Caco-2 (cell line): ENCODE data around the gene PSTPIP1. TPM values are rescaled to one million over a fixed set of nuclear protein-coding genes. Genes with fewer than 3 reads are reported as not detected.

Source experiments
- BruUV-seq: library from RNA; stranded (reverse); fragments of 400-500 nt; replicated peaks from 2 replicates; lab custom pipeline; 2021; lab: Mats Ljungman, UMichigan
- CTCF ChIA-PET: fragments of 300-600 bp; sonication (Branson Sonifier 250); formaldehyde crosslinking; loops from one replicate; lab custom pipeline; 2022; ENCODE audit warnings: antibody characterized with exemption; lab: Charles Lee
- POLR2A ChIA-PET: fragments of 300-600 bp; sonication (Branson Sonifier 250); formaldehyde crosslinking; loops from one replicate; lab custom pipeline; 2022; ENCODE audit warnings: antibody characterized with exemption; lab: Charles Lee
- DNase-seq, 2 experiments: peaks; one replicate each; pipeline versions ENCODE4 v3.0.0 to v3.0.0-alpha.2; 2020 to 2022
- H3K27me3 ChIP-seq: replicated peaks from 2 replicates; pipeline ENCODE4 v1.6.0; 2011; ENCODE audit warnings: low read length; ENCODE audit not compliant: control insufficient read depth, insufficient read depth
- H3K36me3 ChIP-seq: 2 replicates; pipeline ENCODE4 v1.5.1; 2011; ENCODE audit warnings: low read length; ENCODE audit not compliant: control insufficient read depth, insufficient read depth
- H3K4me1 ChIP-seq: fragments of 250-450 bp; sonication (Bioruptor Pico); 2 replicates; pipeline ENCODE4 v1.5.1; 2020; ENCODE audit warnings: mild to moderate bottlenecking
- H3K4me3 ChIP-seq: 2 replicates; pipeline ENCODE4 v1.5.1; 2011; ENCODE audit warnings: low read depth, mild to moderate bottlenecking, control low read depth, low read length
- H3K9me3 ChIP-seq: fragments of 250-450 bp; sonication (Bioruptor Pico); 2 replicates; pipeline ENCODE4 v1.5.1; 2020; ENCODE audit warnings: mild to moderate bottlenecking, moderate library complexity
- H3K27ac Mint-ChIP-seq: one replicate; pipeline ENCODE4 v1.8.0; 2022; ENCODE audit warnings: mixed read lengths; ENCODE audit not compliant: unreplicated experiment
- H3K27me3 Mint-ChIP-seq: one replicate; pipeline ENCODE4 v1.8.0; 2022; ENCODE audit warnings: mixed read lengths; ENCODE audit not compliant: insufficient read depth, unreplicated experiment
- H3K36me3 Mint-ChIP-seq: one replicate; pipeline ENCODE4 v1.8.0; 2022; ENCODE audit warnings: mild to moderate bottlenecking, mixed read lengths; ENCODE audit not compliant: insufficient read depth, unreplicated experiment
- H3K4me1 Mint-ChIP-seq: one replicate; pipeline ENCODE4 v1.8.0; 2022; ENCODE audit warnings: low read depth, mixed read lengths; ENCODE audit not compliant: unreplicated experiment
- H3K4me3 Mint-ChIP-seq: one replicate; pipeline ENCODE4 v1.8.0; 2022; ENCODE audit warnings: mild to moderate bottlenecking, moderate library complexity, mixed read lengths; ENCODE audit not compliant: unreplicated experiment
- H3K9me3 Mint-ChIP-seq: one replicate; pipeline ENCODE4 v1.8.0; 2022; ENCODE audit warnings: mixed read lengths; ENCODE audit not compliant: unreplicated experiment
- CTCF ChIP-seq, 2 experiments: fragments of 200-600 bp in 1 of 2; IDR thresholded peaks; 1 replicate in 1 of 2; 2 replicates in 1 of 2; pipeline versions ENCODE4 v1.5.1 to v1.8.0; 2011 to 2022; ENCODE audit warnings: antibody characterized with exemption in 1 of 2, control low read depth in 1 of 2, inconsistent platforms in 1 of 2, low read depth in 1 of 2, low read length in 1 of 2, mild to moderate bottlenecking in 1 of 2, moderate library complexity in 1 of 2; ENCODE audit not compliant: insufficient read depth in 1 of 2, severe bottlenecking in 1 of 2, unreplicated experiment in 1 of 2
- intact Hi-C: fragments of 100-400 bp; cut with micrococcal nuclease; formaldehyde crosslinking; loops from one replicate; pipeline ENCODE4 v1.10.0; 2022; ENCODE audit not compliant: unreplicated experiment
- total RNA-seq: library from RNA; stranded (reverse); gene quantifications from 2 replicates; pipeline ENCODE4 v1.2.3, GENCODE V29; 2022

Gene PSTPIP1
- total RNA-seq, 1 experiment from 2014 or later = not detected

GRCh38 chr15:77038312-77039216 lies 43.6 kb downstream of the PSTPIP1 start:
- Mint-ChIP-seq H3K27me3 (no peaks in the 10 kb centered on the region), H3K4me1 (peaks cover 13% of the 10 kb centered on the region), H3K9me3 (no peaks in the 10 kb centered on the region), H3K27ac (no peak overlapping the region), H3K36me3 (peaks cover 77% of the 10 kb centered on the region), H3K4me3 (no peak overlapping the region)
- CTCF ChIA-PET = no interaction called here
- Histone ChIP-seq H3K4me3 (no peak overlapping the region), H3K9me3 (no peaks in the 10 kb centered on the region), H3K4me1 (no peaks in the 10 kb centered on the region), H3K27me3 (no peaks in the 10 kb centered on the region), H3K36me3 (peaks cover 1% of the 10 kb centered on the region; the same call in 1 of the 2 replicates)
- POLR2A ChIA-PET = no interaction called here
- TF ChIP-seq CTCF (IDR thresholded peaks at IDR 0.05; ENCODE audit: insufficient read depth in 1 of 2, low read depth in 1 of 2, low read length in 1 of 2, severe bottlenecking in 1 of 2, unreplicated experiment in 1 of 2) = no peak
- no peak for DNase-seq
- intact Hi-C loops = no loop called here
- no TSS peak for BruUV-seq

GRCh38 chr15:77039217-77039533 lies 44.2 kb downstream of the PSTPIP1 start:
- CTCF ChIA-PET = no interaction called here
- Mint-ChIP-seq H3K9me3 (no peaks in the 10 kb centered on the region), H3K4me3 (no peak overlapping the region), H3K27ac (no peak overlapping the region), H3K36me3 (peaks cover 77% of the 10 kb centered on the region), H3K4me1 (peaks cover 8% of the 10 kb centered on the region), H3K27me3 (no peaks in the 10 kb centered on the region)
- POLR2A ChIA-PET = no interaction called here
- DNase-seq = no peak
- Histone ChIP-seq H3K36me3 (peaks cover 1% of the 10 kb centered on the region; the same call in 1 of the 2 replicates), H3K4me3 (no peak overlapping the region), H3K9me3 (no peaks in the 10 kb centered on the region), H3K4me1 (no peaks in the 10 kb centered on the region), H3K27me3 (no peaks in the 10 kb centered on the region)
- no peak for TF ChIP-seq CTCF (IDR thresholded peaks at IDR 0.05; ENCODE audit: insufficient read depth in 1 of 2, low read depth in 1 of 2, low read length in 1 of 2, severe bottlenecking in 1 of 2, unreplicated experiment in 1 of 2)
- BruUV-seq = no TSS peak
- intact Hi-C loops = no loop called here

- Histone ChIP-seq H3K36me3 (peaks cover 4% of the 10 kb centered on the region), H3K9me3 (no peaks in the 10 kb centered on the region), H3K4me1 (no peaks in the 10 kb centered on the region), H3K27me3 (no peaks in the 10 kb centered on the region), H3K4me3 (no peak overlapping the region)
- H3K27me3 Mint-ChIP-seq = no peaks in the 10 kb centered on the region
- POLR2A ChIA-PET = no interaction called here
- H3K4me3 Mint-ChIP-seq = no peak overlapping the region
- intact Hi-C loops = no loop called here
- DNase-seq = no peak
- peaks cover 2% of the 10 kb centered on the region for H3K4me1 Mint-ChIP-seq
- no TSS peak for BruUV-seq
- H3K36me3 Mint-ChIP-seq = peaks cover 74% of the 10 kb centered on the region
- no peak overlapping the region for H3K27ac Mint-ChIP-seq
- CTCF ChIA-PET = no interaction called here
- no peaks in the 10 kb centered on the region for H3K9me3 Mint-ChIP-seq
- no peak for TF ChIP-seq CTCF (IDR thresholded peaks at IDR 0.05; ENCODE audit: insufficient read depth in 1 of 2, low read depth in 1 of 2, low read length in 1 of 2, severe bottlenecking in 1 of 2, unreplicated experiment in 1 of 2)
These were observed 44.9 kb downstream of the PSTPIP1 start for GRCh38 chr15:77039848-77040247.
